ENCODE data around the gene BTBD19. TPM values are rescaled to one million over a fixed set of nuclear protein-coding genes. Genes with fewer than 3 reads are reported as not detected.

BTBD19 gene
- total RNA-seq, 2 donors from 2014 or later: 1.6 to 2.5 TPM

- intact Hi-C loops (cut with DNase I): no loop called here
- no peak overlapping the region for H3K9ac ChIP-seq (ENCODE audit: low read depth in 2 of 2, low read length in 2 of 2)
- no peak overlapping the region for H3K4me3 ChIP-seq
- H3K27me3 ChIP-seq: no peaks in the 10 kb centered on the region
- no peak for TF ChIP-seq CTCF (IDR thresholded peaks at IDR 0.05)
- H3K4me1 ChIP-seq: no peaks in the 10 kb centered on the region
- no peak overlapping the region for H3K27ac ChIP-seq
- H3K9me3 ChIP-seq: no peaks in the 10 kb centered on the region
- DNase-seq: no peak
- no peaks in the 10 kb centered on the region for H3K36me3 ChIP-seq
These were observed 41.3 kb downstream of the BTBD19 start for GRCh38 chr1:44849575-44850132.

GRCh38 chr1:44851308-44851707 is 43.0 kb downstream of the BTBD19 start:
- no peak overlapping the region for H3K9ac ChIP-seq (ENCODE audit: low read depth in 2 of 2, low read length in 2 of 2)
- TF ChIP-seq CTCF (IDR thresholded peaks at IDR 0.05): no peak
- H3K27me3 ChIP-seq: no peaks in the 10 kb centered on the region
- H3K27ac ChIP-seq: no peak overlapping the region
- DNase-seq: no peak
- no peak overlapping the region for H3K4me3 ChIP-seq
- H3K4me1 ChIP-seq: no peaks in the 10 kb centered on the region
- no peaks in the 10 kb centered on the region for H3K36me3 ChIP-seq
- no peaks in the 10 kb centered on the region for H3K9me3 ChIP-seq
- intact Hi-C loops (cut with DNase I): no loop called here

GRCh38 chr1:44853201-44853600 is 44.9 kb downstream of the BTBD19 start:
- Histone ChIP-seq H3K4me3 (no peak overlapping the region), H3K9me3 (no peaks in the 10 kb centered on the region), H3K9ac (ENCODE audit: low read depth in 2 of 2, low read length in 2 of 2) (no peak overlapping the region), H3K27ac (no peak overlapping the region), H3K36me3 (no peaks in the 10 kb centered on the region), H3K4me1 (no peaks in the 10 kb centered on the region), H3K27me3 (no peaks in the 10 kb centered on the region)
- DNase-seq: no peak
- no peak for TF ChIP-seq CTCF (IDR thresholded peaks at IDR 0.05)
- intact Hi-C loops (cut with DNase I): no loop called here

GRCh38 chr1:44854970-44855369 is 46.6 kb downstream of the BTBD19 start:
- no peaks in the 10 kb centered on the region for H3K4me1 ChIP-seq
- H3K9me3 ChIP-seq: no peaks in the 10 kb centered on the region
- H3K4me3 ChIP-seq: no peak overlapping the region
- no peaks in the 10 kb centered on the region for H3K27me3 ChIP-seq
- no peak for TF ChIP-seq CTCF (IDR thresholded peaks at IDR 0.05)
- DNase-seq: no peak
- intact Hi-C loops (cut with DNase I): no loop called here
- no peaks in the 10 kb centered on the region for H3K36me3 ChIP-seq
- no peak overlapping the region for H3K27ac ChIP-seq
- no peak overlapping the region for H3K9ac ChIP-seq (ENCODE audit: low read depth in 2 of 2, low read length in 2 of 2)

GRCh38 chr1:44855742-44856141 is 47.4 kb downstream of the BTBD19 start:
- H3K4me3 ChIP-seq: no peak overlapping the region
- no peak overlapping the region for H3K27ac ChIP-seq
- no peaks in the 10 kb centered on the region for H3K36me3 ChIP-seq
- H3K4me1 ChIP-seq: no peaks in the 10 kb centered on the region
- H3K27me3 ChIP-seq: no peaks in the 10 kb centered on the region
- no peak overlapping the region for H3K9ac ChIP-seq (ENCODE audit: low read depth in 2 of 2, low read length in 2 of 2)
- no peaks in the 10 kb centered on the region for H3K9me3 ChIP-seq
- intact Hi-C loops (cut with DNase I): no loop called here
- no peak for DNase-seq
- TF ChIP-seq CTCF (IDR thresholded peaks at IDR 0.05): no peak

Data from colonic mucosa (tissue), 4 donors.